Ovary (tissue), 9 donors: ENCODE data around the gene PANX1. TPM values are rescaled to one million over a fixed set of nuclear protein-coding genes. Genes with fewer than 3 reads are reported as not detected.

Experiments
- DNase-seq, 5 donors: peaks; one replicate each; pipeline ENCODE4 v3.0.0-alpha.2; 2019 to 2020
- H3K27ac ChIP-seq, 2 donors: fragments of 200-600 bp; one replicate each; pipeline versions ENCODE4 v1.5.1 to v1.8.0; 2019 to 2022
- H3K27me3 ChIP-seq: fragments of 200-600 bp; one replicate; pipeline ENCODE4 v1.8.0; 2022
- H3K36me3 ChIP-seq: fragments of 200-600 bp; sonication (generic); one replicate; pipeline ENCODE4 v1.5.1; 2019
- H3K4me1 ChIP-seq: one replicate; pipeline ENCODE4 v1.8.1; 2013; ENCODE audit warnings: mild to moderate bottlenecking, moderate library complexity; ENCODE audit not compliant: insufficient read depth
- H3K4me3 ChIP-seq: fragments of 200-600 bp; sonication (generic); one replicate; pipeline ENCODE4 v1.5.1; 2017
- H3K9me3 ChIP-seq, 2 donors: fragments of 200-600 bp in 1 of 2; sonication (generic) in 1 of 2; one replicate each; pipeline versions ENCODE4 v1.5.1 to v1.8.1; 2013 to 2019; ENCODE audit warnings: mild to moderate bottlenecking in 1 of 2, moderate library complexity in 1 of 2
- CTCF ChIP-seq, 3 donors: fragments of 450-650 bp in 2 of 3; fragments of 200-600 bp in 1 of 3; IDR thresholded peaks; one replicate each; pipeline versions ENCODE4 v1.5.1 to v1.8.0; 2016 to 2022; ENCODE audit warnings: antibody characterized with exemption in 3 of 3, mild to moderate bottlenecking in 1 of 3
- EP300 ChIP-seq: sonication (generic); formaldehyde crosslinking; IDR thresholded peaks from one replicate; pipeline ENCODE4 v1.6.1; 2017; ENCODE audit warnings: antibody characterized with exemption
- POLR2A ChIP-seq: fragments of 450-650 bp; IDR thresholded peaks from one replicate; pipeline ENCODE4 v1.6.1; 2017; ENCODE audit warnings: antibody characterized with exemption, mild to moderate bottlenecking, moderate library complexity
- WGBS, 3 donors: extraction: QIAGEN DNeasy Blood & Tissue Kit in 1 of 3; methylation state at CpG; one replicate each; pipeline versions ENCODE4 v1.1.5 to v1.1.7; 2013 to 2017; 5-methylcytosine and 5-hydroxymethylcytosine counted together
- intact Hi-C, 4 donors: fragments of 100-400 bp; cut with DNase I; formaldehyde crosslinking; loops; one replicate each; pipeline versions ENCODE4 v1.11.0 to v1.15.1; 2022 to 2023
- polyA plus RNA-seq, 2 donors: library from polyadenylated mRNA; stranded (reverse); fragments of 200-250 nt in 1 of 2; fragments of 350-450 nt in 1 of 2; fragmentation: Illumina TruSeq in 1 of 2; extraction: RNeasy Lipid Tissue Mini Kit (QIAGEN cat#74804) in 1 of 2; gene quantifications; one replicate each; pipeline ENCODE4 v1.2.3, GENCODE V29; 2013 to 2014
- total RNA-seq, 7 donors: library from RNA; depleted of rRNA in 2 of 7; stranded (reverse); fragments of >200 nt in 2 of 7; fragmentation: NEBNext Ultra II Directional in 3 of 7; extraction: Animal tissue kit (Norgen Biotek cat#: 25700) in 3 of 7; gene quantifications; one replicate each; pipeline versions ENCODE4 v1.1.0 to v1.2.4, GENCODE V29; 2016 to 2023
- donor health status: DM: no; HTN: no; CAD: no; lungs with moderate emphysema.
- donor health status: DM: no; HTN: no; CAD: no.
- donor health status: Bipolar disorder and iron deficiency.
- donor health status: DM: yes; HTN: yes; CAD: no.
- donor health status: DM: no; HTN: no; CAD: no.
- donor health status: DM: yes; HTN: yes; CAD: no.

The PANX1 gene
- total and polyA plus RNA-seq, 9 donors: 4.9 to 37.9 (median 12.7) TPM

DNA sequence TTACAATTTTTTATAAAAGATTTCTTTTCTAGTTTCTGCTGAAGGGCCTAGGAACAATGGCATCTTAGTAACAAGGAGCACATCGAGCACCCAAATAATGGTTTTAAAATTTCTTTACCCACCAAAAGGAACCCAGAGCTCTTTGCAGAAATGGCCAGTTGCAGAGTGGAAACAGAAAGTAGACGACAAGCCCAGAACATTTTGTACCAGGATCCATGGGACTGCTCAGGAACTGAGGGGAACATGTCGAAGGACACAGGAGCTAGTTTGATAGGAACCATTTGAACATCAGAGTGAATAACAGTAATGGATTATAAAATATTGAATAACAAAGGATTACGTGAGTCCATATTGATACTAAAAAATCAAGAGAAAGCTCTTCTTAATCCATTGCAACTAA, 17.3 kb downstream of the PANX1 start:
- Histone ChIP-seq H3K27ac (no peak overlapping the region), H3K36me3 (no peaks in the 10 kb centered on the region), H3K27me3 (no peaks in the 10 kb centered on the region), H3K4me1 (peaks cover 8% of the 10 kb centered on the region), H3K4me3 (no peak overlapping the region), H3K9me3 (no peaks in the 10 kb centered on the region)
- intact Hi-C loops: no loop called here
- WGBS, 3 donors: 79 to 91% (median 89%) methylated on average over 4 of the region's 4 CpGs
- DNase-seq: no peak
- TF ChIP-seq POLR2A: no peak
- no peak for TF ChIP-seq EP300
- TF ChIP-seq CTCF (IDR thresholded peaks at IDR 0.05): no peak

- Histone ChIP-seq H3K4me1 (peaks cover 8% of the 10 kb centered on the region), H3K27me3 (no peaks in the 10 kb centered on the region), H3K36me3 (no peaks in the 10 kb centered on the region), H3K9me3 (no peaks in the 10 kb centered on the region), H3K27ac (no peak overlapping the region), H3K4me3 (no peak overlapping the region)
- no peak for DNase-seq
- TF ChIP-seq POLR2A: no peak
- no peak for TF ChIP-seq EP300
- TF ChIP-seq CTCF (IDR thresholded peaks at IDR 0.05): no peak
- intact Hi-C loops: no loop called here
- 86 to 92% (median 91%) methylated on average over 9 of the region's 9 CpGs for WGBS, 3 donors
Observed at GRCh38 chr11:94147433-94147845, 18.8 kb downstream of the PANX1 start.

DNA sequence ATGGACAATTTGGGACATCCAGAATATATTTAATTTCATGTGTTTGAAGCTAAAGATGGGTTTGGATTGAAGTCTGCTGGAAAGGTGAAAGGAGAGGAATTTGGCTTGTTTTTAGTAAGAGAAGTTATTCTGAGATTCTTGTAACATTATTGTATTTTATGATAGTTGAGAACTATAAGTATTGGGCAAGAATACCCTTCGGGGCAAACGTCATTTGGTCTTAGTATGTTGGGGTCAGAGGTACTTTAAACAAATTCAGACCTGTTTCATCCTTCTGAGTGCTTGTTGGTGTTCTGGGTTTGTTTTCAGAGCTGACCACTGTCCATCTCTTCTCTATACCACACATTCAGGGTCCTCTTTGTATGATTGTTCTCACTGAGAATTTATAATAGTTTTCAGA, 19.5 kb downstream of the PANX1 start:
- no peak for DNase-seq
- Histone ChIP-seq H3K4me1 (peaks cover 10% of the 10 kb centered on the region), H3K27ac (no peak overlapping the region), H3K27me3 (no peaks in the 10 kb centered on the region), H3K36me3 (no peaks in the 10 kb centered on the region), H3K4me3 (no peak overlapping the region), H3K9me3 (no peaks in the 10 kb centered on the region)
- TF ChIP-seq EP300: no peak
- no peak for TF ChIP-seq CTCF (IDR thresholded peaks at IDR 0.05)
- no peak for TF ChIP-seq POLR2A
- intact Hi-C loops: no loop called here
- WGBS, 3 donors: 59 to 67% (median 66%) methylated on average over 2 of the region's 2 CpGs

DNA sequence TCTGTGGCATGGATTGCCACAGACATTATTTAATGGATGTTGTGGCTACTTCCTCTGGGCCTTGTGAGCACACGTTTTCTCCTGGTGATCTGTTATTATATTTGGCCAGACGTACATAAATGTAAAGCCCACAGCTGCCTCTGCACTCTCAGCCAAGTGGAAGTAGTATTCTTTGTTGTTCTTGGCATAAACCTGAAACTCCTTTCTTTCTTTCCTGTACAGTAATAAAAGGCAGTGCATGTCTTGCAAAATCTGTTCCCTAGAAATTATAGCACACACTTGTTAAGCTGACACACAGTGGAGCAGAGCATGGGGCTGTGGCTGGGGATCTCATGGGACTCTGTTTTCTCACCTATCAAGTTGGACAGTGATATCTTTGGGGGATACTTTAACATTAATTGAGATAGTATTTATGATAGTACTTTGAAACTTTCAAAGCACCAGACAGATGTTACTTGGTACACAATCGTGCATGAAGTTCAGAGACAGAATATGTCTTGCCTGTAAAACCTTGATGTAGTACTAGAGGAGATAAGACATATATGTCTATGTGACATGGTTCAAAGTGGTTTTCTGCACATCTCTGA, 20.9 kb downstream of the PANX1 start:
- Histone ChIP-seq H3K27ac (no peak overlapping the region), H3K4me1 (peaks cover 10% of the 10 kb centered on the region), H3K27me3 (no peaks in the 10 kb centered on the region), H3K4me3 (no peak overlapping the region), H3K36me3 (no peaks in the 10 kb centered on the region), H3K9me3 (no peaks in the 10 kb centered on the region)
- intact Hi-C loops: no loop called here
- WGBS, 3 donors: 13 to 28% (median 21%) methylated on average over 3 of the region's 3 CpGs
- no peak for DNase-seq
- TF ChIP-seq EP300 (no peak), CTCF (IDR thresholded peaks at IDR 0.05) (no peak), POLR2A (no peak)
